Endothelial cell (in vitro differentiated cells): ENCODE measurements around the gene CHSY3. TPM values are rescaled to one million over a fixed set of nuclear protein-coding genes. Genes with fewer than 3 reads are reported as not detected.

Experiments used
- DNase-seq: peaks from one replicate; pipeline ENCODE4 v3.0.0; 2021; ENCODE audit warnings: low spot score
- H3K27ac Mint-ChIP-seq: one replicate; pipeline ENCODE4 v1.8.0; 2021; ENCODE audit warnings: mixed read lengths, inconsistent platforms; ENCODE audit not compliant: unreplicated experiment
- H3K27me3 Mint-ChIP-seq: one replicate; pipeline ENCODE4 v1.8.0; 2021; ENCODE audit warnings: mild to moderate bottlenecking, moderate library complexity, mixed read lengths, inconsistent platforms; ENCODE audit not compliant: unreplicated experiment
- H3K36me3 Mint-ChIP-seq: one replicate; pipeline ENCODE4 v1.8.0; 2021; ENCODE audit warnings: mild to moderate bottlenecking, low read depth, mixed read lengths, inconsistent platforms; ENCODE audit not compliant: unreplicated experiment
- H3K4me1 Mint-ChIP-seq: one replicate; pipeline ENCODE4 v1.8.0; 2021; ENCODE audit warnings: mild to moderate bottlenecking, mixed read lengths, inconsistent platforms; ENCODE audit not compliant: unreplicated experiment
- H3K4me3 Mint-ChIP-seq: one replicate; pipeline ENCODE4 v1.8.0; 2021; ENCODE audit warnings: mild to moderate bottlenecking, mixed read lengths, inconsistent platforms; ENCODE audit not compliant: unreplicated experiment
- H3K9me3 Mint-ChIP-seq: one replicate; pipeline ENCODE4 v1.8.0; 2021; ENCODE audit warnings: mixed read lengths, inconsistent platforms; ENCODE audit not compliant: unreplicated experiment
- CTCF ChIP-seq: fragments of 200-600 bp; sonication (generic); IDR thresholded peaks from one replicate; pipeline ENCODE4 v1.5.0; 2021; ENCODE audit warnings: antibody characterized with exemption; ENCODE audit not compliant: unreplicated experiment
- total RNA-seq: library from RNA; stranded (reverse); fragmentation: NEBNext Ultra II Directional; extraction: Animal tissue kit (Norgen Biotek cat#: 25700); gene quantifications from one replicate; pipeline ENCODE4 v1.2.1, GENCODE V29; 2021; ENCODE audit not compliant: unreplicated experiment

Gene CHSY3
- total RNA-seq, 1 donor from 2014 or later: 21.2 TPM

GRCh38 chr5:129971714-129972113, 67.4 kb downstream of the CHSY3 start:
- no peaks in the 10 kb centered on the region for H3K4me1 Mint-ChIP-seq
- H3K27ac Mint-ChIP-seq: no peak overlapping the region
- no peaks in the 10 kb centered on the region for H3K9me3 Mint-ChIP-seq
- no peak for TF ChIP-seq CTCF
- H3K27me3 Mint-ChIP-seq: no peaks in the 10 kb centered on the region
- no peak for DNase-seq
- no peak overlapping the region for H3K4me3 Mint-ChIP-seq
- no peaks in the 10 kb centered on the region for H3K36me3 Mint-ChIP-seq

- Mint-ChIP-seq H3K27me3 (no peaks in the 10 kb centered on the region), H3K36me3 (no peaks in the 10 kb centered on the region), H3K4me1 (no peaks in the 10 kb centered on the region), H3K4me3 (no peak overlapping the region), H3K27ac (no peak overlapping the region), H3K9me3 (no peaks in the 10 kb centered on the region)
- no peak for DNase-seq
- no peak for TF ChIP-seq CTCF
Measured at GRCh38 chr5:129972465-129973141, 68.3 kb downstream of the CHSY3 start.

GRCh38 chr5:129973716-129974426, 69.6 kb downstream of the CHSY3 start:
- no peak overlapping the region for H3K4me3 Mint-ChIP-seq
- no peak for DNase-seq
- no peak overlapping the region for H3K27ac Mint-ChIP-seq
- no peak for TF ChIP-seq CTCF
- H3K9me3 Mint-ChIP-seq: no peaks in the 10 kb centered on the region
- no peaks in the 10 kb centered on the region for H3K36me3 Mint-ChIP-seq
- H3K27me3 Mint-ChIP-seq: no peaks in the 10 kb centered on the region
- no peaks in the 10 kb centered on the region for H3K4me1 Mint-ChIP-seq

- DNase-seq: no peak
- Mint-ChIP-seq H3K4me3 (no peak overlapping the region), H3K9me3 (no peaks in the 10 kb centered on the region), H3K27me3 (no peaks in the 10 kb centered on the region), H3K36me3 (no peaks in the 10 kb centered on the region), H3K4me1 (no peaks in the 10 kb centered on the region), H3K27ac (no peak overlapping the region)
- no peak for TF ChIP-seq CTCF
Measured at GRCh38 chr5:129977810-129978209, 73.5 kb downstream of the CHSY3 start.

- H3K36me3 Mint-ChIP-seq: no peaks in the 10 kb centered on the region
- no peak overlapping the region for H3K27ac Mint-ChIP-seq
- H3K9me3 Mint-ChIP-seq: no peaks in the 10 kb centered on the region
- no peaks in the 10 kb centered on the region for H3K27me3 Mint-ChIP-seq
- no peaks in the 10 kb centered on the region for H3K4me1 Mint-ChIP-seq
- TF ChIP-seq CTCF: no peak
- H3K4me3 Mint-ChIP-seq: no peak overlapping the region
- DNase-seq: no peak
Measured at GRCh38 chr5:129978270-129978669, 74.0 kb downstream of the CHSY3 start.
